Measurements from ENCODE around the gene GLB1L2.

The GLB1L2 gene

DNA sequence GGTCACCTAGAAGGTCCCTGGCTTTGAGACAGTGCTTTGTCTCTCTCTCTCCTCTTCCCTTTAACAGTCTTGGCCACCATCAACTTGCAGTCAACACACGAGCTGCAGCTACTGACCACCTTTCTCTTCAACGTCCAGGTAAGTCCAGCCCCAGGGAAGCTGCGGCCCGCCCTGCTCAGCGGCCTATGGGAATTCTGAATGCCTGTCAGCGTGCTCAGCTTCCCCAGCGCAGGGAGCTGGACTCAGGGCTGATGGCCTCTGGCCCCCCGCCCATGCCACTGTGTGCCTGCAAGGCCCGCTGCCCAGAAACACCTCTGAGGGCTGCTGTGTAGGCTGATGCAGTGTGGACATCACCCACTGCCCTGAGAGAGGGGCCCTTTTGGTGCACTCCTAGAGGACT is 32.5 kb downstream of the GLB1L2 start:
- DNase-seq (ENCODE audit: low spot score), result no peak

DNA sequence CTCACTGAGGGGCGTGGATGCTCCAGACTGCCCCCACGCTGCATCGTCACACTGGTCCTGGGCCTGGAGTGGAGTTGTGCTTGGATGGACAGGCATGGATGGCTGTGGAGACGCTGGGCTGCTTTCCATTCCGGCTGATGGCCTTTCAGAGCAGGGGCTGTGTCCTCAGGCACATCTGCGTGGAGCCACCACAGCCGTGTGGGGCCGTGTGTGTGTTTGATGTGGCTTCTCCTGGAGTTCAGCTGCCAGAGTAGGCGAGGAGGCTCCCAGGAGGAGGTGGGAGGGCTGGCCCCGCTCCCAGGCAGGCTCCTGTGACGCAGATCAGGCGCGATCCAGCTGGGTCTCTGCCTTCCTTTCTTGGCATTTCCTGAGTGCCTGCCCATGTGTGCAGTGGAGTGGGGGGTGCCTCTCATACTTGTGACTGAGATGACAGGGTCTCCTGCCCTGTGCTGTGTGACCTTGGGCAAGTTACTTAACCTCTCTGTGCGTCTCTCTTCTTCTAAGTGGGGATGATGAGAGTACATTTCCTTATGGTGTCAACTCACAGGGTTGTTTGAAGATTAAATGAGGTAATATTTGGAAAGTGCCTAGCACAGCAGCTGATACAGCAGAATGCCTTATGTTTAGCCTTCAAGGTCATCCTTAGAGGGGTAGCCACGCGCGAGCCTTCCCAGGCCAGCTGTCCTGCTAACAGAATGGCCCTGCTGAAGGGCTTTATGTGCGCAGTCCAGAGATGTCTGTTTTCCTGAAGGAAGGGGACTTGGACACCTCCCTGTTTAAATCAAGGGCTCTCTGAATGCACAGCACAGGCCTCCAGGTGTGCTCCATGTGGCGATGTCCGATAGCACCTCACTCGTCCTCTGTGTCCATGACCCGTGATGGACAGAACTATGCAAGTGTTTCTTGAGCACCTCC is 33.5 kb downstream of the GLB1L2 start:
- no peak for DNase-seq (ENCODE audit: low spot score)

DNA sequence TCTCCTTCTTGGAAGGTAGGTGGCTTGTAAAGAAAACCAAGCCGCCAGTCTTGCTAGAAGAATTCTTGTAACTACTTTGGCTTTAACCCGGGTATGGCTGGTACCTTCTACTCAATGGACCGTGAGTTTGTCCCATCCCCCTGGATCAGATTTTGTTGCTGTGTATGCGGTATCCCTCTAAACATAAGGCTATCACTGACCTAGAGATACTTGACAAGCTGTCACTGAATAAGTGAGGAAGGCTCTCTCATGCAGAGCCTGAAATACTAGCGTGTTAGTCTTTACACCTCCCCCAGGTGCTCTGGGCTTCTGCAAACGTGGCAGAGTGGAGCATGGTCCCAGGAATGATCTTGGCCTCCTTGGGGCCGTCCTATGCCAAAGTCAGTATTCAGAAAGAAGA is 34.5 kb downstream of the GLB1L2 start:
- DNase-seq (ENCODE audit: low spot score), result no peak

DNA sequence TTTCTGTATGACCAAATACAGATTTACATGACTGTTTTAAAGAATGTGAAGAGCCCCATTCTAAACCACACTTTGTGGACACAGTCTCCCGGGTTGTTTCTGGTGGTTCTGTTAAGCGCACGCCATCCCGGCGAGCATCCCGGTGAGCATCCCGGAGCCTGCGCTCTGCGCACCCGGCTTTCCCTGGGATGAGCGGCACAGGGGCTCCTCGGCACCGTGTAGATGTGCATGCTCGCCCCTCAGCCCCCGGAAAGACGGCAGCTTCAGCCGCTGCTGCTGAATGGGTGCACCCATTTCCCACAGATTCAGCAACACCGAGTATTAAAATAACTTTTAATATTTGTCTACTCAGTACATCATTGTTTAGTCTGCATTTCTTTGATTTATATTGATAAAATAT is 36.0 kb downstream of the GLB1L2 start:
- no peak for DNase-seq (ENCODE audit: low spot score)

DNA sequence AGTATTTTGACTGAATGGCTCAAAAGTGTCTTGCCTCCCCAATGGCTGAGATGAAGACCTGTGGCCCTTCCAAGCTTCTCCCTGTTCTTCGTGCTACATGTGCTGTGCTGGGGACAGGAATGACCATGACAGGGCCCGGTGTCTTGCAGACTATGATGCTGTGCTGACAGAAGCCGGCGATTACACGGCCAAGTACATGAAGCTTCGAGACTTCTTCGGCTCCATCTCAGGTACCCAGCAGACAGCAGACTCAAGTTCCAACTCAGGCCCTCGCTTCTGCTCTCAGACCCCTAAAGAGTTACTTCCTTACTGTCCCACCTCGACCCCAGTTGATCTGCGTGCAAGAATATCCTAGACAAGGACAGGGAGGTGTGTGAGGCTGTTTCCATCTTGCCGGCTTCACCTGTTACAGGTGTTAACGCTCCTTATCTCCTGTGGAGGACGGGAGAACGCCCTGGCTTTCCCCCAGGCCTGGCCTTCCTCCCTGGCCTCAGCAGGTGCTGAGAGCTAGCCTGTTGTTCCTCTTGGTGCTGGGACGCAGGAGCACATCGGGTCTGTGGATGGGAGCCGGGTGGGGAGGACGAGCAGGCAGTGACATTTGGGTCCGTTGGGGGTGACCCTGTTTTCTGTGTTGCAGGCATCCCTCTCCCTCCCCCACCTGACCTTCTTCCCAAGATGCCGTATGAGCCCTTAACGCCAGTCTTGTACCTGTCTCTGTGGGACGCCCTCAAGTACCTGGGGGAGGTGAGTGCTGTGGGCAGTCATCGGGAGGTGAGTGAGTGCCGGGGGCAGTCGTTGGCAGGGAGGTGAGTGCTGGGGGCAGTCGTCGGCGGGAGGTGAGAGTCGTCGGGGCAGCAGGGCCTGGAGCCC is 38.1 kb downstream of the GLB1L2 start:
- DNase-seq (ENCODE audit: low spot score), result no peak

DNA sequence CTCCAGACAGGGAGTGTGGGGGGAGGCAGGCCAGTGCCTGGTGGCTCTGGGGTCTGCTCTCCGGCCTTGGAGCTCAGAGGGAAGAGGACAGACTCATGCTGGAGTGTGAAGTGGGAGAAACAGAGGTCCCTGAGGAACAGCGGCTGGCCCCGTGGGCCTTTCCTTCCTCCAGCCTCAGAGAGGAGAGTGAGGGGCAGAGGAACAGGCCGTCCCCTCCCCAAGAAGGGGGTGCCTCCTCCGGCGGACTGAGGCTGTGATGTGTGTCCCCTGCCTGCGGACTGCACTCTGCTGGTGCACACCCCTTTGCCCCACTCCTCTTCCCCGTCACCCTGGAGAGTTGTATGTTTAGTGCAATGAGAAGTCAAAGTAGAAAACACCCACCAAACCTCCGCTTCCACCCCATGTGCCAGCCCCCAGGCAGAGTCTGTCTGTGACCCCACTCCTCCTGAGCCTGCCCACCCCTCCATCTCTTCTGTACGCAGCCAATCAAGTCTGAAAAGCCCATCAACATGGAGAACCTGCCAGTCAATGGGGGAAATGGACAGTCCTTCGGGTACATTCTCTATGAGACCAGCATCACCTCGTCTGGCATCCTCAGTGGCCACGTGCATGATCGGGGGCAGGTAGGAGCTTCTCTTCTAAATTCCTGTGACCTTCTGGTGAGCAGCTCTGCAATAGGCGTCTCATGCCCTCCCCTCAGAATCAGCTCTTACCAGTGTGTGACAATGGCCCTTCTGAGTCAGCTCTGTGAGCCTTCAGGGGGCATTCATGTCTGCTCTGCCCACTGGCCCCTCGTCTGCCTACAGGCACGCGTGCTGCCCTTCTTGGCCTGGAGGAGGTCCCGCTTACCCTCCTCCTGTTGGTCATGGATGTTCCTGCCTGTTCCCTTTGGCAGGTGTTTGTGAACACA is 39.0 kb downstream of the GLB1L2 start:
- DNase-seq (ENCODE audit: low spot score), result no peak

DNA sequence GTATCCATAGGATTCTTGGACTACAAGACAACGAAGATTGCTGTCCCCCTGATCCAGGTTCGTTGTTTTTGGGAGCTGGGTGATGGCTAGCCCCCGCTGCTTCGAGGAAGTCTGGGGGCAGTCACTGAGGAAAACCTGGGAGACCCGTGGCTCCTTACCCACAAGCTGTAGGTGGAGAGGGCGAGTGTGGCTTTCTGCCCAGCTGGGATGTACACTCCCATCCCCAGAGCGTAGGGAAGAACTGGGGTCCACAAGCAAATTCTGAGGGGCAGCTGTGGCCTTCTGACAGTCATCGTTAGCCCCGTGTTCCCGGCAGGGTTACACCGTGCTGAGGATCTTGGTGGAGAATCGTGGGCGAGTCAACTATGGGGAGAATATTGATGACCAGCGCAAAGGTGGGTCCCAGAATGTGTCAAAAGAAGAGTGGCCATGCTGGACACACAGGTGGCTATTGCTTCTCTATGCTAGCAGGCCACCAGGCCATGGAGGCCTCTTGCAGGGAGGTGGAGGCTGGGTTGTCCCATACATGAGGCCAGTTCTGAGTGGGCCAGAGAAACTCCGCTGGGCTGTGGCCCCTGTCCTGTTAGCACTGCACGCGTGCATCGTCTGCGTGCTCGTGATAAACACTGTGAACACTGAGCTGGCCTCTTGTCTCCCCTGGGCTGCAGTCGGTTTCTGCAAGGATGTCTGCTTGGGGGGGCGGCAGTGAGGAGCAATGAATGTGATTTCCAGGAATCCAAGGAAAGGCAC is 39.8 kb downstream of the GLB1L2 start:
- no peak for DNase-seq (ENCODE audit: low spot score)

DNA sequence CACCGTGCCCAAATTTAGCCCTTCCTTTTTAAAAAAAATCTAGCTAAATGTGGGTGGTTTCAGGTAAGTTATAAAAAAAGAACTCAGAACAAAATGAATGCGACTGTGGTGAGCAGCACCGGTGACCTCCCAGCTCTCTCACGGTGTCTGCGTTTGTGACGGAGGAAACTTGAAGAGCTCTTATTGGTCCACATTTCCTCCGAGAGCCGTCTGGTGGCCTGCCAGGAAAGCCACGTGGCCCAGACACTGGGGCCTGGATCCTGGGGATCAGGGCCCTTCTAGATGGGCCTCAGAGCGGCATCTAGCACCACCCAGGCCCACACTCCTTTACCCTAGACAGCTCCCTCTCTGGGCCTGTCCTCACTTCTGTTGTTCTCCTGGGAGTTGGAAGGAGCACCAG is 40.7 kb downstream of the GLB1L2 start:
- DNase-seq (ENCODE audit: low spot score), result no peak

DNA sequence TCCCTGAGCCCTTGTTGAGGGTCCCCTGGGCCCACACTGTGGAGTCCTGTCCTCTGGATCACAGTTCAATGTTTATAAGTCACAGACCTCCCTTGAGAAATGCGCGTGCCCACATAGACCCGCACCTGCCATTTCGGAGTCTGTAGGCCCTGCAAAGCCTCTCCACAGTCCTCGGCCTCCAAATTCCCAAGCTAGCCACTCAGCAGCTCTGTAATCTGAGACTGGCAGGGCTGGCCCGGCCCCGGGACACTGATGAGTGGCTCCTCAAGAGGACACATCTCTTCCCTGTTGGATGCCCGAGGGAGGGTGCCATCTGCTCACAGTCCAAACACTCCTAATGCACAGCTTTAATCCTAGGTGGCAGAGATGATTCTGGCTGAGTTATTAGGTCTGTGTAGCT is 41.2 kb downstream of the GLB1L2 start:
- no peak for DNase-seq (ENCODE audit: low spot score)

DNA sequence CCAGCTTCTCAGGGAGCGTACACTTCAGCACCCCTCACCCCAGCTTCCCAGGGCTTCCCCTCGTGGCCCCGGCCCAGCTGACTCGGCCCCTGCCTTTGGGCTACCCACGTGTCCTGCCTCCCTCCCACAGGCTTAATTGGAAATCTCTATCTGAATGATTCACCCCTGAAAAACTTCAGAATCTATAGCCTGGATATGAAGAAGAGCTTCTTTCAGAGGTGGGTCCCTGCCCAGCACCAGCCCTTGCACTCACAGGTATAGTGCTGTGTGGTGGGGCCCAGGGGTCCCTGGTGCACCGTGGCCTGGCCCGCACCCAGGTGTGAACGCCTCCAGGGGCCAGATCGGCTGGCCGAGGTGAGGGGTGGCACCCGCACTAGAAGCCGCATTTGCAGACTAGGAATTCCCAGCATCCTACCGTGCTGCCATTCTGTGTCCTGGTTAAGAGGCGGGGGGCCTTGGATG is 41.8 kb downstream of the GLB1L2 start:
- DNase-seq (ENCODE audit: low spot score), result no peak

DNA sequence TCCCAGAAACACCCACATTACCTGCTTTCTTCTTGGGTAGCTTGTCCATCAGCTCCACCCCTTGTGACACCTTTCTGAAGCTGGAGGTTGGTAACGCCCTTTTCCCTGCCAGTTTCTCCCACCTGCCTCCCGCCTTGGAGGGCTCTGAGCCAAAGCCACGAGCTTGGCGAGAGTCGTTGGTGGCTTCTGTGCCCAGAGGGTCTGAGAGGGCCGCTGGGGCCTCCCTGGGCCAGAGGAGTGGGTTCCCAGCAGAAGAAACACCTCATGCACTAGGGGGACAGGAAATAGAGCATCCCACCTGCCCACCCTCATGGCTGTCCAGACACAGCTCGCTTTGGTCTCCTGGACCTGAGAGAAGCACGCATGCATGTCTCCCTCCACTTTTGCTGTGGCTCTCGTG is 42.4 kb downstream of the GLB1L2 start:
- no peak for DNase-seq (ENCODE audit: low spot score)

DNA sequence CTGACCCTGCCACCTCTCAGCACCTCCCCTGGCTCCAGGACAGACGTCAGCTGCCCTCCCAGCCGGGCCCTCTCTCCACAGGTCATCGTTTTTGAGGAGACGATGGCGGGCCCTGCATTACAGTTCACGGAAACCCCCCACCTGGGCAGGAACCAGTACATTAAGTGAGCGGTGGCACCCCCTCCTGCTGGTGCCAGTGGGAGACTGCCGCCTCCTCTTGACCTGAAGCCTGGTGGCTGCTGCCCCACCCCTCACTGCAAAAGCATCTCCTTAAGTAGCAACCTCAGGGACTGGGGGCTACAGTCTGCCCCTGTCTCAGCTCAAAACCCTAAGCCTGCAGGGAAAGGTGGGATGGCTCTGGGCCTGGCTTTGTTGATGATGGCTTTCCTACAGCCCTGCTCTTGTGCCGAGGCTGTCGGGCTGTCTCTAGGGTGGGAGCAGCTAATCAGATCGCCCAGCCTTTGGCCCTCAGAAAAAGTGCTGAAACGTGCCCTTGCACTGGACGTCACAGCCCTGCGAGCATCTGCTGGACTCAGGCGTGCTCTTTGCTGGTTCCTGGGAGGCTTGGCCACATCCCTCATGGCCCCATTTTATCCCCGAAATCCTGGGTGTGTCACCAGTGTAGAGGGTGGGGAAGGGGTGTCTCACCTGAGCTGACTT is 43.2 kb downstream of the GLB1L2 start:
- no peak for DNase-seq (ENCODE audit: low spot score)

DNA sequence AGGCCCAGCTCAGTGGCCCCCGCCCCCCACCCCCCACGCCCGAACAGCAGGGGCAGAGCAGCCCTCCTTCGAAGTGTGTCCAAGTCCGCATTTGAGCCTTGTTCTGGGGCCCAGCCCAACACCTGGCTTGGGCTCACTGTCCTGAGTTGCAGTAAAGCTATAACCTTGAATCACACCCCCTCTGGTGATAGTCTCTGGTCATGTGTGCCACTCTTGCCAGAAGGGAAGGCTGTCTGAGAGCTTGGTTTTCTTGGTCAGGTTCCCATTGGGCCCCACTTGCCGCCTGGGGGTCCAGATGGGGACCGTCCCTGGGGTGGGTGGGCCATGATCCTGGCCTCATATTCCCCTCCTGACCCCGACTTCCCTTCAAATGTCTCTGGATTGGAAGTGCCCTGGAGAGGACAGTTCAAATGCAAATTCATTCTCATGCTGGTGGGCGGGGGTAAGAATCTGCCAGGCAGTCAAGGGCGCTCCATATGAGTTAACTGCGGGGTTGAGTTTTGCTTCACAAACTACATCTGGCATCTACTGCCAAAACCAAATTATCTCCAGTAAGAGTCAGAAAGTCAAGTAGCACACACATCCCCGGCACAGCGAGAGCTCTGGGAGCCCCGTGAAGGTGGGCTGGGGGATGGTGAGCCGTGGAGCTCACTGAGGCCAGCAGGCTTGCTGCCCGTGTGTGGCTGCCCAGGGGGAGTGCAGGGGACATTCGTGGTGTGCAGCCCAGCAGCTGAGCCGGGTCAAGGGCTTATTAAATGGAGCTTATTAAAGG is 44.5 kb downstream of the GLB1L2 start:
- no peak for DNase-seq (ENCODE audit: low spot score)

DNA sequence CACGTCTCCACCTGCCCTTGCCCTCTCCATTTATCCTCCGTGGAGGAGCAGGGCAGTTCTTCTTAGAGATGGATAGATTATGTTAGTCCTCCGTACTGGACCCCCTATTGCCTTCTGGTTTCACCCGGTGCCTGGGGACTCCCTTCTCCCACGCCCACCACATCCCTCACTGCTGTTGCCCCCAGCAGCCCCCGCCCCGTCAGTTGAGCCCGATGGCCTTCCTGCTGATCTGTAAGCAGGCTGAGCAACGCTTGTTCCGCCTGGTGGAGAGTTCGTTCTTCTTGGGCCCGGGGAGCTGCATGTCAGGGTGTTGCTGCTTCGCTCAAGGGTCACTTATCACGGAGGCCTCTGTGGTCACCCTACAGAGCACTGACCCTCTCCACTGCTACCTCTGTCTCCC is 46.1 kb downstream of the GLB1L2 start:
- DNase-seq (ENCODE audit: low spot score), result no peak

DNA sequence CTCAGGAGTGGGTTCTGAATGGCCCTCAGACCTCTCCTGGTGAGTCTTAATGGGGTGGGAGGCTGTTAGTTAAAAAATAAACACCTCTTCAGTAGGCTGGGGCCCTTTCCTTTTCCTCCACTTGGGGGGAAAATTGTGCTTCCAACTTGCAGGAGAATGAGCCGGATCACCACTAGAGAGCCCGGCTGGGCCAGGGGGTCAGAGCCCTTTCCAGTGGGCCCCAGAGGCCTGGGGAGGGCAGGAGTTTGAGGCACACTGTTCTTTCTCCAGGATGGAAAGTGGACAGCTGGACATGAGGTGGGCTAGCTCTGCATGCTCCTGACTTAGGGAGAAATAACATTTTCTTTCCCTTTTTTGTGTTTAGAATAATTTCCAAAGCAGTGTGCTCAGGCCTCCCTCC is 47.5 kb downstream of the GLB1L2 start:
- DNase-seq (ENCODE audit: low spot score), result no peak

DNA sequence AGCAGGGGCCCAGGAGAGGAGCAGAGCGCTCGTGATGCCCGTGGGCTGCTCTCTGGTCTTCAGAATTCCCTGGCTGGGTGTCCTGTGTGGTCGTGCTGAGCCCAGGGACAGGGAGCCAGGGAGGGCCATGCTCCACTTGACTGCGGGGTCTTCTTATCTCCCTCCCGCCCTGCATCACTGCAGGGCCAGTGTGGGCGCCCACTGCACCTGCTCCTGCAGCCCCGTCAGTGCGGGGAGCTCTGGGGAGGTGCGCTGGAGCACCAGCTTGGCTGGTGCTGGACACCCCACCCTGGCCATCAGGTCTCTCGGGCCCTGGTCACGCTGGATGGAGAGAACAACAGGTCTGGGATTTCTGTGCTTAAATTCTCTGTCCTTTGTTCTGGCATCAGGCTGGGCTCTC is 48.4 kb downstream of the GLB1L2 start:
- DNase-seq (ENCODE audit: low spot score), result no peak

DNA sequence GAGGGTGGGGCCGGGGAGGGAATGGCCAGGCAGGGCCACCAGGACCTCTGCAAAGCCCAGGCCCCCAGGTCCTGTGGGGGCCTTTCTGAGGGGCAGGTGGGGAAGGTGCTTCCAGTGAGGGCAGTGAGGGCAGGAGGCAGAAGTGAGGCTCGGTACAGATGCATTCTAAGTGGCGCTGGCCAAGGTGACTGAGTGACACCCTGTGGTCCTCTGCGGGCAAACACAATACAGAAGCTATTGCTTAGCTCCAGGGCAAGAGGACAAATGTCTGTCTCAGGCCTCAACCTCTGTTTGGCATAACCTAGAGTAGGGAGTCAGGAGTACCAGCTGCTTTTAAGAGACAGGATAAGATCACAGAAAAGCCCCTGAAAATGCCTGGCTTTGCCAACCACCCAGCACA is 49.0 kb downstream of the GLB1L2 start:
- no peak for DNase-seq (ENCODE audit: low spot score)

DNA sequence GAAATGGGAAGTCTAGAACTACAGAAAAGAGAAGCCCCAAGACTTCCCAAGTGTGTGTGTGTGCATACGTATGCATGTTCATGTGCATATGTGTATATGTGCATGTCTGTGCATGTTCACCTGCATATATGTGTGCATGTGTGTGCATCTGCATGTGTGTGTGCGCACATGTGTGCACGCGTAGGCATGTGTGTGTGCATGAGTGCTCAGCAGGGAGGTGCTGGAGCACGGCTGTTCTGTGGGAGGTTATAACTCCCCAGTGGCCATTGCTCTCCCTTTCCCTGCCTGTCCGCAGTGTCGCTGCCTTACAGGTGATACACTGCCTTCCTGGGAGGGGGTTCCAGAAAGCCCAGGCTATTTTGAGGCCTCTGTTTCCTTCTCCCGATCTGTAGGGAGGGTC is 50.5 kb downstream of the GLB1L2 start:
- no peak for DNase-seq (ENCODE audit: low spot score)

DNA sequence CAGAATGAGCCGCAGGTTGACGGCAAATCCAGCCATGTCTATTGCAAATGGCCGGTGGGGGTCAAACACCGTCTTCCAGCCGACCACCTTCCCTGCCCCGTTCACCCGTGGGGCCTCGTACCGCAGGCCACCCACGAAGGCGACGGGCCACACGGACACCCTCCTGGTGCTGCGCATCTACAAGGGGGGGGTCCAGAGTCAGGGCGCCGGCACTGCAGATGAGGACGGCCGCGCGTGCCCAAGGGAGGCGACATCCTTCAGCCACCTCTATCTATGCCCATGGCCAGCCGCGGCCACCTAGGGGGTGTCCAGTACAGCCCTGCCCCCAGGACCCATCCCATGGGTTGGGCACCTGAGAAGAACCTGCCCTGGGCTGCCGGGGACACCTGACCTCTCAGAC is 51.0 kb downstream of the GLB1L2 start:
- DNase-seq (ENCODE audit: low spot score), result no peak

Measured in SK-N-DZ (cell line).